DMS 273 (cell line): ENCODE measurements around the gene SLC16A8.
A peak's percentile ranks its signal among the peaks of the same experiment; 100 is the strongest.
"Not testable (repeated sequence)": the region's sequence is repeated elsewhere in the genome, so short reads cannot be mapped to it uniquely, and the experiment has no call there.

Experiments
- DNase-seq: peaks from one replicate; lab custom pipeline; 2025; ENCODE audit not compliant: unreplicated experiment; lab: John Stamatoyannopoulos, UW

Gene SLC16A8

GRCh38 chr22:38088629-38089473 lies 4.9 kb upstream of the SLC16A8 start:
- DNase-seq, result no peak

DNA sequence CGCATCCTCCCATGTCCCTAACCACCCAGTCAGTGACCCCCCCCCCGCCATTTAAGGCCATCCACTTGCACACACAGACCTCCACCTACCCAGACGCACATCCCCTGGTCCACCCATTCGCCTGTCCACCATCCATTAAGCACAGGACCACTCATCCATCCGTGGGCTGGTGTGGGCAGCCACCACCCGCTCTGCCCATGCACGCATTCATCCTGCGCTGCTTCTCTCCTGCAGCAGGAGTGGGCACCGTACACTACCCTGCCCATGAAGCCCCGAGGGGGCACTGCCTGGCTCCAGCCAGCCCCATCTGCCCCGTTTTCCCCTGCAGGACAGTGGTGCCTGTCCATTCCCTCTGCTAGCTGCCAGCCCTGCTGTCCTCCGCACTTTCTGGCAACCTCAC lies 3.9 kb upstream of the SLC16A8 start:
- no peak for DNase-seq

DNA sequence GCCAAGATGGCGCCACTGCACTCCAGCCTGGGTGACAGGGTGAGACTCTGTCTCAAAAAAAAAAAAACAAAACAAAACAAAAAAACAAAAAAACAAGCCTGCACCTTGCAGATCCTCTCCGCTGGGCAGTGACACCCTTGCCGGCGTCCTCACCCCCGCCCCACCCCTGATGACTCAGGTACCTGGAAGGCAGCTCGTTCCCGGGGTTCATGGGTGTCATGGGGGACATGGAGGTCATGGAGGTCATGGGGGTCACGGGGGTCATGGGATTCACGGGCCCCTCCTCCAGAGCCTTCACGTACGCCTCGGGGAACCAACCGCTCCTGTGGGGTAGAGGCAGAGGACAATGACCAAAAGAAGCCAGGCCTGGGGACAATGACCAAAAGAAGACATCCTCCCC lies 3.0 kb upstream of the SLC16A8 start:
- no peak for DNase-seq

- no peak for DNase-seq
Observed at GRCh38 chr22:38086001-38086845, 2.2 kb upstream of the SLC16A8 start.

GRCh38 chr22:38085501-38085900 lies 1.5 kb upstream of the SLC16A8 start:
- DNase-seq, result no peak

DNA sequence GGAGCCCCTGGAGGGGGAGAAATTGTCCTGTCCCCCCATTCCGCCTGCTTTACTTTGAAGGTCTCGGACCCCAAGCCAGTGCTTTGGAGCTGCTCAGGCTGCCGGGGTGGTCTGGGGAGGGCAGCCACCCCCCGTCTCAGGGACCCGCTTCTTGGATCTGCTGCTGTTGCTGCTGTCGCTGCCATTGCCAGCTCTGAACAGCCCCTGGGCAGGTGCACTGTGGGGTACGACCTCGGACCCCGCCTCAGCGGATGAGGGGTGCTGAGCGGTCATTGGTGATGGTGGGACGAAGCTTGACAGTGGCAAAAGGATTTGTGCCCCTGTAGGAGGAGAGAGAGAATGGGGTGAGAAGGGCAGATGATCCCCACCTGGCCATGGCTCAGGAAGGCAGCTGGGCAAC lies 1.1 kb upstream of the SLC16A8 start:
- DNase-seq, result no peak

- no peak for DNase-seq
Observed at GRCh38 chr22:38082986-38083710, 836 bp downstream of the SLC16A8 start.

GRCh38 chr22:38081941-38082828 lies 1.8 kb downstream of the SLC16A8 start:
- DNase-seq, result no peak

GRCh38 chr22:38081636-38081940 lies 2.4 kb downstream of the SLC16A8 start:
- no peak for DNase-seq

- DNase-seq, result peak; percentile 53
Observed at GRCh38 chr22:38080850-38081635, 2.9 kb downstream of the SLC16A8 start.

DNA sequence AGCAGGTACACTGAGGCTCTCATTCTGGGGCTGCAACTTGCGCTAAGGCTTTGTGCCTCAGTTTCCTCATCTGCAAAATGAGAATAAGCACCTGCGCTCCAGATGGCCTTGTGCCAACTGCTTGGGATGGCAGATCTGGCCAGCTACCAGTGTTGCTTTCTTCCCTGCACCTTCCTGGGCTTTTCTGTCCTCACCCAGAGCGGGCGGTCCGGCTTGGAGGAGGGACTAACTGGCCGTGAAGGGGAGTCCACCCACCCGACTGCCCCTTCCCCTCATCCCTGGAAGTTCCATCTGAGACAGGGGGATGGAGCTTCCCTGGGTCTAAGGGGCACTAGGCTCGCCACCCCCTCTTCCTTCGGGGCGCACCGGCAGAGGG lies 3.5 kb downstream of the SLC16A8 start:
- DNase-seq, result no peak

DNA sequence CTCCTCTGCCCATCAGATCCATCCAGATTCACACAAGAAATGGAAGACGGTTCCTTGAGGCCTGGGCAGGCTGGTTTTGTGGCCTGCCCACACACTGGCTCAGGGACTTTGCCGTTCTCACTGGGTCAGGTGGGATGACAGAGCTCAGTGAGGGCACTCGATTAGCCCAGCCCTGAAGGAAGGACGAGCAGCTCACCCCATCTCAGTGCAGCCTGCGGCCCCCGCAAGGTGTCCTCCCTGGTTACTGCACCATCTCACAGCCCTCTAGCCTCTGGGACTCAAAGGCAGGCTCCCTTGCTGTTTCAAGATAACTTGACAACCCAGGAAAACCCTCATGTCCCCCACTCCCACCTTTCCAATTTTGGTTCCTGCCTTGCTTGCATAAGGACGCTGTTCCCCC lies 4.2 kb downstream of the SLC16A8 start:
- no peak for DNase-seq

DNA sequence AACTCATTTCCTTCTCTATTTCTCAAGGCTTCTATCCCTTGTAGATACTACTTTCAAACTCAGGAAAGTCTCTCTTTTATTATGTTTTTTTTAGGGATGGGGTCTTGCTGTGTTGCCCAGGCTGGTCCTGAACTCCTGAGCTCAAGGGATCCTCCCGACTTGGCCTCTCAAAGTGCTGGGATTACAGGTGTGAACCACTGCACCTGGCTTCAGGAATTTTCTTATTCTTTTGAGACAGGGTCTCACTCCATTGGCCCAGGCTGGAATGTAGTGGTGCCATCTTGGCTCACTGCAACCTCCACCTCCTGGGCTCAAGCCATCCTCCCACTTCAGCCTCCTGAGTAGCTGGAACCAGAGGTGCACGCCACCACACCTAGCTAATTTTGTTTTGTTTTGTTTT lies 4.8 kb downstream of the SLC16A8 start:
- DNase-seq, result not testable (repeated sequence)

GRCh38 chr22:38078046-38078840 lies 5.7 kb downstream of the SLC16A8 start:
- DNase-seq, result no peak

GRCh38 chr22:38077595-38077994 lies 6.4 kb downstream of the SLC16A8 start:
- DNase-seq, result no peak

- DNase-seq, result no peak
Observed at GRCh38 chr22:38077096-38077495, 6.9 kb downstream of the SLC16A8 start.

GRCh38 chr22:38075961-38076360 lies 8.0 kb downstream of the SLC16A8 start:
- no peak for DNase-seq

- DNase-seq, result no peak
Observed at GRCh38 chr22:38075105-38075825, 8.7 kb downstream of the SLC16A8 start.
